Activated CD8-positive, alpha-beta memory T cell treated with anti-CD3 and anti-CD28 coated beads for 4 hours (primary cell): Measurements from ENCODE around the gene NEAT1.
"Not testable (repeated sequence)": the region's sequence is repeated elsewhere in the genome, so short reads cannot be mapped to it uniquely, and the experiment has no call there.

Source experiments
- DNase-seq, 2 donors: peaks; one replicate each; pipeline ENCODE4 v3.0.0-alpha.2; 2020; ENCODE audit warnings: low read depth in 2 of 2

NEAT1 gene

DNA sequence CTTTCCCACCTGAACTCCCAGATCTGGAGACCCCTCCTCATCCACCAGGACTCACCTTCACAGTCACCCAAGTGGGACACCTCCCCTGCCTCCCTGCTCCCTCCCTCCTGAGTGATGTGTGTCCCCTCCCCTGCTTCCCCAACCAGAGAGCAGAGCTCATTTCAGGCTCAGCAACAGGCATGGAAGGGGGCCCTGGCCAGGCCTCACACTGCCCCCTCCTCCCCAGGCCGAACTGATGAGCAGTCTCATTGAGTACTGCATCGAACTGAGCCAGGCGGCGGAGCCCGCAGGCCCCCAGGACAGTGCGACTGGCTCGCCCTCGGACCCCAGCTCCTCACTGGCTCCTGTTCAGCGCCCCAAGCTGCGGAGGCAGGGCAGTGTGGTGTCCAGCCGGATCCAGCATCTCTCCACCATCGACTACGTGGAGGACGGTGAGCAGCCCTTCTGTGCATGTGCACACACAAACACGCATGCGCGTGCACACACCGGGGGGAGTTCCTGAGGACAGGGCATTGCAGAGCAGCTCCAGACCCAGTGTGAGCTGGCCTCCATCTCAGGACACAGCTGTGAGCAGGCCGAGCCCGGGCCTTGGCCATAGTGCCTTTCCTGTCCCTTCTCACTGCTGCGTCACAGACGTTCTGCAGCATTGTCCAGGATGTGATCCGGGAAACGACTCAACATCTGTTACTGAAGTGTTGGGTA, 17.8 kb upstream of the NEAT1 start:
- no peak for DNase-seq

DNA sequence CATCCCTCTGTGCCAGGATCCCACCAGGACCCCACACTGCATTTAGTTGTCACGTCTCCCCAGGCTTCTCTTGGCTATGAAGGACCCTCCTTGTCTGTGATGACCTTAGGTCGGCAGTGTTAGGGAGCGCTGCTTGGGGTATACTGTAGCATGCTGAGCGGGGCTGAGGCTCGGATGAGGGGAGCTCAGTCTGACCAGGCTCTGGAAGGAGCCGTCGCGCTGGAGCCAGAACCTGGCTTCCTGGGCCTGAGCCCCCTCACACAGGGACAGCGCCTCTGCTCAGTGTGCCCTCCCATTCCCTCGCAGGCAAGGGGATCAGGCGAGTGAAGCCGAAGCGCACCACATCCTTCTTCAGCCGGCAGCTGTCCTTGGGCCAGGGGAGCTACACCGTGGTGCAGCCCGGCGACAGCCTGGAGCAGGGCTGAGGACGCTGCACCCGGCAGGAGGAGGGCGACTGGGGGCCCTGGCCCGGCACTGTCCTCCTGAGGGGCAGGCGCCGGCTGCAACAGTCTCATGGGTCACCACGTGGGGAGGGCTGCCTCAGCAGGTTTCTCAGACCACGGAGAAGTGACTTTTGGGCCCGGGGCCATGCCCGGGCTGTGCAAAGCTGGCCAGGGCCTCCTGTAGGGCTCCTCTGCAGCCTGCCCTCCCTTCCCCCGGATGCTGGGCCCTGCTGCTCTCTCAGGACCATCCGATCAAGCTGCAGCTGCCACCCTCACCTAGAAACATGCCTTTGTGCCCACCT, 11.5 kb upstream of the NEAT1 start:
- no peak for DNase-seq

DNA sequence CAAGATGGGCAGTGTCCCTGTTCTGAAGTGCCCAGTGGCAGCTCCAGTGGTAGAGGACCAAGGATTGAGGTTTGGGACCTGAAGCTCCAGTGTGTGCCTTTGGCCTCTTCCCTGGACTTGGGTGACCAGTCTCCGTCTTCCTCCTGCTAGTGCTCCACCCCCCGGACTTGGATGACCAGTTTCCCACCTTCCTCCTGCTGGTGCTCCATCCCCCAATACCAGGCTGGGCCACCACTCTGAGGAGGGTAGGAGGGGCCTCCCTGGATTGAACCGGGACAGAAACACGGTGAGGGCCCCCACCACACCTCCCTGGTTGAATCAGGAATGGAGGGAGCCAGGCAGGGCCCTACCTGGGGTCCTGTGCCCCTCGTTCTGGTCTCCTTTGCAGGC, 10.9 kb upstream of the NEAT1 start:
- DNase-seq = no peak

DNA sequence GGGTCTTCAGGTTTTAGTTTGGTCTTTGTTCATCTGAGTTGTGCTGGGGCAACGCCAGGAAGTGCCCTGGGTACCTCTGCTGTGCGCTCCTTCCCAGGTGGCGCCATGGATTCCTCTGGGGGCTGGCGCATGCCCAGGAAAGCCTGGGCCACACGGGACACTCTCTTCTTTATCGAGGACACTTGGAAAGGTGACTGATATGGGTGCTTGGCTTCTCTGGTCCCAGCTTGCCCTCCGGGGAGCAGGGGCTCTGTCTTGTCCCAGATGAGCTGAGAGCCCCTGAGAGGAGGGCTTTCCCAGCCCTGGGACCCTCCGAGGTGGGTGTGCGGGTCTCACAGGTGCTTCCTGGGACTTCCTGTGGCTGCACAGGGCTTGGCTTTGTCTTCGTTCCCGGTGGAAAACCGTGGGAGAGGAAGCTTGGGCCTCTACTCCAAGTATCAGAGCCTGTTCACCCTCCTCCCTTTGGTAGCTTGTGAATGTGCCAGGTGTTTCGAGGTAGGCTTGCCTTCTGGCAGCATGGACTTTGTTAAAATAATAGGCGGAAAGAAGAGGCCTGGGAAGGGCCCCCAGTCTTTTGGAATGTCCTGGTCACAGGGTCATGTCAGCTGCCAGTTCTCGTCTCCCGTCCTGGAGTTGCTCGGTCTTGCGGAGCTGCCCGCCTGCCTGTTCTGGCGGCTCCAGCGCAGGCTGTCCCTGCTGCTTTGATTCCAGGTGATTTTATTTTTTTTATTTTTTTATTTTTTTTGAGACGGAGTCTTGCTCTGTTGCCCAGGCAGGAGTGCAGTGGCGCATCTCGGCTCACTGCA, 10.1 kb upstream of the NEAT1 start:
- DNase-seq = no peak

DNA sequence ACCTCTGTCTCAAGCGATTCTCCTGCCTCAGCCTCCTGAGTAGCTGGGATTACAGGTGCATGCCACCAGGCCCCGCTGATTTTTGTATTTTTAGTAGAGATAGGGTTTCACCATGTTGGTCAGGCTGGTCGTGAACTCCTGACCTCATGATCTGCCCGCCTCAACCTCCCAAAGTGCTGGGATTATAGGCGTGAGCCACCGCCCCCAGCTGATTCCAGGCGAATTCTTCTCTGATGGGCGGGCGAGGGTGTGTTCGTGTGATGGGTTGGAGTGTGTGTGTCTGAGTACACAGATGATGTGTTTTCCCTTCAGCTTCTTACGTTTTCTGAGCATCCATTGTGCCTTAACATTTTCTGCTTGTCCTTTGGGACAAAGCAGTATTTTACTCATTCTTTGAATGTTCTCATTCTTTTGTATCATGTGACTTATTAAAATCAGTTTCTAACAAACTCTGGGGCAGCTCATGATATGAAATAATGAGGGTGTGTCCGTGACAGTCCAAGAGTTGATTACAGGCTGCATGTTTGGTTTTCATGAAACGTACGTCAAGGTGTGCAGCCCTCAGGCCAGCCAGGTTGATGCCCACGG, 9.4 kb upstream of the NEAT1 start:
- DNase-seq = not testable (repeated sequence)

DNA sequence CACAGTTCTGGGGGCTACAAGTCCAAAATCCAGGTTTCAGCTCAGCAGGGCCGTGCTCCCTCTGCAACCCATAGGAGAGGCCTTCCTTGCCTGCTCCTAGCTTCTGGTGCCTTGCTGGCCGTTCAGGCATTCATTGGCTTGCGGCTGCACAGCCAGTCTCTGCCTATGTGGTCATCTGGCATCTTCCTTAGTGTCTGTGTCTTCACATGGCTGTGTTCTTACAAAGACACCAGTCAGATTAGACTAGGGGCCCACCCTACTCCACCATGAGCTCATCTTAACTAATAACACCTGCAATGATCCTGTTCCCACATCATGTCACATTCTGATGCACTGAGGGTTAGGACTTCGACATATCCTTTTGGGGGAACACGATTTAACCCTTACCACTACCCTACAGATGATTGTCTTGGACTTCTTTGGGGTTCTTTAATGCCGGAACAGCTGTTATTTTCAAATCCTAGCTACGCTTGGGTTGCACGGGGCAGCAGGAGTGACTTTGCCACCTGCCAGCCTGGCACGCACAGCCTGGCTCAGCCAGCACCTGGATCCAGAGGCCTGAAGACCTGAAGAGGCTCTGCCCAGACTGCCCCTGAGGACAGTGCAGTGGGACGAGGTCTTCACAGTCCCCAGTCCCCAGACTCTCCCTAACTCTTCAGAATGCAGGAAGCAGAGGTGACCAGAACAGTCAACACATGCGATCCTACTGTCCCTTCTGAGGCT, 7.7 kb upstream of the NEAT1 start:
- DNase-seq = no peak

DNA sequence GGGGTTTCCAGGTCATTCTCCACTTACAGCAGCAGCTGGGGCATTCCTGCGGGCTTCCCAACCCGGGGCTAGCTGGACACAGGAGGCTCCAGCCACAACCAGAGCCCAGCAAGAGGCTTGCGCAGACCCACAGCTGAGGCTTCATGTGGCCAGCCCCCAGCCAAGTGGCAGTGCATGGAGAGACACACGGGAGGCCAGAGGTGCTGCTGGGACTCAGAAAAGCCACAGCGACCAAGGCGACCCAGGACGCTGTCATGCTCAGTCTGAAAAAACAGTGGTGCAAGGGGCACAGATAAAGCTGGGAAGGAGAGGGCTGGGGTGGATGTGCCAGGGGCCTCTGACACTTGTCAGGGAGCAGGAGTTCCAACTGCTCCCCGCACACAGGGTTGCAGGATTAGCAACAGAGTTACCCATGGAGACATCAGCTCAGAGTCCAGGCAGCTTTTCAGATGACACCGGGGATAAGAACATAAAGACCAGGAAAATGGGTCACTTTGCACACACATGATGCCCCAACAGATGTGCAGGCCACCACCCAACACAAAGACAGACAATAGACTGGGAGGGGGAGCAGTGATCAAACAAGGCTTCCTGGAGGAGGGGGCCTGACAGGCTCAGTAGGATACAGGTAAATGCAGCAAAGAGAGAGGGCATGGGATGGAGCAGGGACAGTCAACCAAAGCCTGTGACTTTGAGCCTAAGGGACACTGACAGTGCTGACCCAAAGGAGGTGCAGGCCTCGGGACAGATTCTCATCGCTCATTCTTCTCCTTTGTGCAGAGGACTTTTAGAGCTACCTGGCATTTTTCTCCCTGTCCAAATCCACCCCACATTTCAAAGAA, 6.9 kb upstream of the NEAT1 start:
- DNase-seq = no peak

DNA sequence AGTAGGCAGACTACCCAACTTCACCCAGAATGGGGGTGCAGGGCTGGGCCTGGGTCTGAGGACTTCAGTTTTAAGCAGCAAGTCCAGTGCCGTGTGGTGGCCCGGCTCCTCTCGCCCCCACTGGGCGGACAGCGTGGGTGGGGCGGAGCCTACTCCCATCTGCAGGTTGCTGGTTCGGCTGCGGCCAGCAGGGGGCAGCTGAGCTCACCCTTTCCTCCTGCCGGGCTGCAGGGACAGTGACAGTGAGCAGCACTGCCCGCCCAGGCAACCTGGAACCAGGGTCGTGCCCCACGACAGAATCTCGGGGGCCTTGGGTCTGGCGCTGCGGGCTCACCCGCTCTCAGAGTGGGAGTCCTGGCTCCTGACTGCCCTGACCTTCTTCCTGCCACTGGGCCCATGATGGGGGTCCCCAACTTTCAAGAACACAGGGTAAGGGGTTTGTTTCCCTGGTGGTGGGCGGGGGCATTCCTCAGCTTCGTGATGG, 6.2 kb upstream of the NEAT1 start:
- peak; percentile 86 to 87 for DNase-seq

DNA sequence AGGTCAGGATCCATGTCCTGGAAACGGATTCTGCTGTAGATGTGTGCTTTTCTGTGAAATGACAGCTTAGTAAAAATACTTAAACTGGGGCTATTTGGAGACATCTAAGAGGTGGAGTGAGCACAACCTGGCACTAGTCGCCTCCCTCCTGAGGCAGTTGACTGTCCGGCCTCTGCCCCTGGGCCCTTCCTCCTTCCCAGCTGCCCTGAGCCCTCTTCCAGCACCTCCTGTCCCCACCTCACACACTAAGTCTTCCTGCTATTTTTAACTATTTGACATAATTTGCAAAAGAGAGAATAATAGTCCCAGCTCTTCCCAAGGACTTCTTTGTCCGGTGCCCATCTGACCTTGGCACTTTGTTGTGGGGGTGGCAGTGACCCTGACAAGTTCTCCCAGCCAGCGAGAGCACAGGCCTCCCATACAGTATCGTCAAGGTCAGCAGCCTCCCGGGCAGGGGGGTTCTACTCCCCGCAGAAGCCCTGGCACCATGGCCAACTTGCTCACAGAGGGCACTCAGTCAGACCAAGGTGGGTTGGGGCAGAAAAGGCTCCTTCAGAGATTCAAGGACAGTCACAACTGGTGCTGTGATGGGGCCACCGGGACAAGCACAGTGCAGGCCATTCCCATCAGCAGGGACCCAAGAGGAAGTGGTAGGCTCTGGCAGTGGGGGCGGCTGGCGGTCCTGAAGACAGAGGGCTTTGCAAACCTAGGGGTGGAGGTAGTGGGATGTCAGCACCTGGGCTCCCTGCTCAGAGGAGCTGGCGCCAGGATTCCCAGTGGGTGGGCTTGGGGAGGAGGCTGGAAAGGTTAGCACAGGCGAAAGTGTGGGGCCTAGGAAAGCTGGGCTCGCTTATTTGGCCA, 5.5 kb upstream of the NEAT1 start:
- DNase-seq = no peak

GRCh38 chr11:65417702-65418430, 4.7 kb upstream of the NEAT1 start:
- DNase-seq = no peak

DNA sequence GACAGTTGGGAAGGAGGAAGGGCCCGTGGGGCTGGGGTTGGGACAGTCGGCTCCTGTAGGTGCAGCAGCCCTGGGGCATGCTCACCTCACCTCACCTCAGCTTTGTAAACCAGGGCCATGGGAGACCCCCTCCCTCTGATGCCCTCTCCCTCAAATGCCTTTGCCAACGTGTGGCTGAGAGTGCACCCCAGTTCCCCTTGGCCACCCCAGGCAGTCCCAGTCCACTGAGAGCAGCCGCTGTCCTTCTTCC, 4.2 kb upstream of the NEAT1 start:
- no peak for DNase-seq

GRCh38 chr11:65418681-65419459, 3.7 kb upstream of the NEAT1 start:
- DNase-seq = peak; percentile 66 to 69

GRCh38 chr11:65419460-65419771, 3.2 kb upstream of the NEAT1 start:
- DNase-seq = no peak

DNA sequence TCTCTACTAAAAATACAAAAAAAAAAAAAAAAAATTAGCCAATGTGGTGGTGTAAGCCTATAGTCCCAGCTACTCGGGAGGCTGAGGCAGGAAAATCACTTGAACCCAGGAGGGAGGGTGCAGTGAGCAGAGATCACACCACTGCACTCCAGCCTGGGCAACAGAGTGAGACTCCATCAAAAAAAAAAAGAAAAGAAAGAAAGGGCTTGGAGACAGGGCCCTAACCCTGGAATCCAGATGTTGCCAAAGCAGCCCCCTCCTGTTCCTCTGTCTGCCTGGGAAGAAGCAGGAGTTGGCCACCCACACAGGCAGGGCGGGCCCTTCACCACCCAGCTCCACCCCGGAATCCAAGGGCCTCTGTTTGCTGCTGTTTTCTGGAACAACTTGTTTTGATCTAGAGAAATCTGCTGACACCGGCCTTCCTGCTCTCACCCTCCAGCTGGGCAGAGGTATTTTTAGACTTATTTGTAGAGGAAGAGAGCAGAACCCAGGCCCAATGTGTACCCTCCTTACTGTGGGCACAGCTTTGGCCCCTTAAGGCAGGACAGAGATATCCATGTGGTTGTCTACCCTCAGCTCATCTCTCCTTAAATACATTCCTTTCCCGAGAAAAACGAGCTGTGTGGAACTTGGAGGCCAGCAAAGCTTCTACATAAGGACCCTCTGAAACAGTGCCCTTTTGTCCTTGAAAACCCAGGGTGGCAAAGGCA, 2.7 kb upstream of the NEAT1 start:
- no peak for DNase-seq

GRCh38 chr11:65420506-65420905, 2.1 kb upstream of the NEAT1 start:
- DNase-seq = no peak

DNA sequence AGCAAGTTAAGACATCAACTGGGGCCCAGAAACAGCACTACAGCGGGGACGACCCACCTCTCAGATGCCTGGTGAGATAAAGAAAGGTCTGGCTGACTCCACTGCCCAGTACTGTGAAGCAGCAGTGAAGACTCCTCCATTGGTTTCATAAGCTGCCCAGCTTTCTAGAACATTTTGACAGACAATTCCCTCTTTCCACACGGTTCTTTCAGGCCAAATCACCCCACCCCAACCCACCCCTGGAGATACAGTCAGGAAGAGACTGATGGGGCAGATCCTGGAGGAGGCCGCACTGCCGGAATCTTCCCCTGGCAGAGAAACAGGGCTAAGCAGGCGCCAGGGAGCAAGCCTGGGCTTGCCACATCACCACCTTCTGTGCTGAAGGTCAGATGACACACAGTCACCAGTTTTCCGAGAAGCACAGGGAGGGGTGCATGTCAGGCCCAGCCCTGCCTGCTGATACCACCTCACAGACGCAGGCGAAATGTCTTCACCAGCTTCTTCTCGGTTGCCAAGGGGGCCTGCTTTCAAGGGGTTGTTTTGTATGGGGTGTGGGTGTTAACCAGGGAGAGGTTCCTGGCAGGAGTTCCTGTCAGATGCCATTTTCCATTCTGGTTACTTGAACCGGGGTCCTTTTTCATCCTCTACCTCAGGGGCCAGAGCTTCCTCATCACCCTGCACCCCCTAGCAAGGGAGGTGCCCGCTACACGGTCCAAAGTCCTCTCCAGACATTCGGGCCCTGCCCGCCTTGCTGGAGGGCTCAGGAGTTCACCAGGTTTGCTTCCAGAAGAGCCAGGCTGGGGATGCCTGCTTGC, 1.4 kb upstream of the NEAT1 start:
- peak; percentile 79 to 87 for DNase-seq
